HG03135 (cell line): ENCODE measurements around the gene SLC49A4.

ENCODE experiments used
- ATAC-seq: cut with Tn5 transposase; IDR thresholded peaks from one replicate; pipeline ENCODE4 v1.9.1; 2021; ENCODE audit warnings: mild to moderate bottlenecking, moderate library complexity; ENCODE audit not compliant: unreplicated experiment

SLC49A4 gene

DNA sequence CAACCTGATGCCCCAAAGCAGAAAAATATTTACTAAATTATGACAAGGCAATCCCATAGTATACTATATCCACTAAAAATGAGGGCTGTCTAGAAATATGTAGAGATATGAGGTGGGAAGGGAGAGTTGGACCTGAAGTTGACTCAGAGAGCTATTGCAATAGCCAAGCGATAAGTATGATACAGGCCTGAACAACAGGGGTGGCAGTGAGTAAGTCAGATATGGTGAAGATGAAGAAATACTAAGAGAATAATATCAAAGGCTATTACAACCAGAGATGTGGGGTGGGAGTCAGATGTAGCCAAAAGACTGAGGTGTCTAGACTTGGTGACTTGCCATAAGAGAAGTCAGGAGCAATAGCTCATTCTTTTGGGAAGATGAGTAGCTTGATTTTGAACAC lies 10.4 kb upstream of the SLC49A4 start:
- no peak for ATAC-seq

GRCh38 chr3:122785231-122785630 lies 9.6 kb upstream of the SLC49A4 start:
- ATAC-seq, result no peak

DNA sequence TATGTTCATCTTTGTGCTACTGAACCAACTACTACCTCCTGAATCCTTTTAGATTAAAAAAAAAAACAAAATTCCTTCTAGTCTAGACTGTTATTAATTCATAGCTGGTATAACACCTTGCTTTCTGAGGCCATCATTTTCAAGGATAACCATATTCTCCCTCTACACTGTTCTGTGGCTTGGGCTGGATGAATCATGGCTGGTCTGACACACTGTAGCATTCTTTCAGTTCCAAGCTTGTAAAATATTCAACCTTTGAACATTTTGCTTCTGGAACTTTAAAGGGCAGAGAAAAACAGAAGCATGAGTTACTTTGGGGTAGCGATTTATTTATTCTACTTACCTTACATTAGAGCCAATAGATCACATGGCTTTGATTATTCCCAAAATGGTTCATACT lies 8.8 kb upstream of the SLC49A4 start:
- no peak for ATAC-seq

- no peak for ATAC-seq
Measured at GRCh38 chr3:122787872-122788271, 7.0 kb upstream of the SLC49A4 start.

DNA sequence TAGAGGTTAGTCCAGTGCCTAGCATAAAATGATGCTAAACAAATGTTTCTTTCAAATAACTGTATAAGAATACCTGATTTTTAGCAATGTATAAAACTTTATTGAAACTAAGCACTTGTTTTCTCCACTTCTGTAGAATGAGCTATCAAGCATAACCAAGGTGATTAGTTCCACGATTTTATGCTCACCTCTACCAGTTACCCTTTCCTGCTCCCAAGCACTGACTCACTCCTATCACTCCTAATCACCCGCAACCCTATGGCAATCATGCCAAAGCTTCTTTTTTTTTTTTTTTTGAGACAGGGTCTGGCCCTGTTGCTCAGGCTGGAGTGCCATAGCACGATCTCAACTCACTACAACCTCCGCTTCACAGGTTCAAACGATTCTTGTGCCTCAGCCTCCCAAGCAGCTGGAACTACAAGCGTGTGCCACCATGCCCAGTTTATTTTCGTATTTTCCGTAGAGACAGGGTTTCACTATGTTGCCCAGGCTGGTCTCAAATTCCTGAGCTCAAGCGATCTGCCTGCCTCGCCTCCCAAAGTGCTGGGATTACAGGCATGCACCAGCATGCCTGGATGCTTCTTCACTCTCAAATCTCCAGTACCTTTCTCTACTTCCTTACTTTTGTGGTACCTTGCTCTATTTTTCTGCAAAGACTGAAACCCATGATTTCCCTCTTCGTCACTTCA lies 5.1 kb upstream of the SLC49A4 start:
- no peak for ATAC-seq

- peak; percentile 73 for ATAC-seq
Measured at GRCh38 chr3:122793568-122794416, 1.1 kb upstream of the SLC49A4 start, which contains the start of gene HSPBAP1. HSPBAP1 (minus strand) TSS chr3:122793831; CDS start chr3:122793680, 151 bp downstream.

GRCh38 chr3:122794483-122794778 lies 438 bp upstream of the SLC49A4 start:
- no peak for ATAC-seq

GRCh38 chr3:122795674-122796195 lies 866 bp downstream of the SLC49A4 start:
- no peak for ATAC-seq

DNA sequence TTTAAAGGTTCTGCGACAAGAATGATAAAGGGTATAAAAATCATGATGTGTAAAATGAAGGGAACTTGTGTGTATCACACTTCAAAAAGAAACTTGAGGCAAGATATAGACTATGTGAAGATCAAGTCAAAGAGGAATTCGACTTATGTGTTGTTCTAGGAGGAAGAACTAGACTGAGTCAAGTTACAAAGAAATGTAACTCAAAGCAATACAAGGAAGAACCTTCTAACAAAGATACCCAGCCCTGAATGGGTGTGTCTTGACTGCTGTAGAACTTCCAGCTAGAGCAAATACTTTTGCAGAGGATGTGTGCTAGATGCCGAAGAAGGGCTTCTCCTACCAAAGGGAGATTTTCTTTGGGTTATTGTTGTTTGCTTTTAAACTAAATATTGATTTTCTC lies 2.4 kb downstream of the SLC49A4 start:
- ATAC-seq, result no peak

DNA sequence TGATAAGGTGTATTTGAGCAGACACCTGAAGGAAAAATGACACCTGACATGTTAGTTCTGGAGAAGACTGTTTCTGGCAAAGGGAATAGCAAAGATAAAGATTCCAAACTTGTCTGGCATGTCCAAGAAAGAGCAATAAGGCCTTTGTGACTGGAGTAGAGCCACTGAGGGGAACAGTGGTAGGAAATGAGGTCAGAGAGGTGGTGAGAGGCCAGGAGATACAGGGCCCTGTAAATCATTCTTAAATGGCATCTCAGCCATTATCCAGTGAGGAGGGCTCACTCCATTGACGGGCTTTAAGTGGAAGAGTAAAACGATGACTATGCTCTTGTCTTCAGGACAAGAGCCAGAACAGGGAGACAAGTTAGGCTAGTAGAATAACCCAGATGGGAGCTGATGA lies 4.5 kb downstream of the SLC49A4 start:
- ATAC-seq, result no peak

- ATAC-seq, result no peak
Measured at GRCh38 chr3:122800031-122800430, 5.2 kb downstream of the SLC49A4 start.

DNA sequence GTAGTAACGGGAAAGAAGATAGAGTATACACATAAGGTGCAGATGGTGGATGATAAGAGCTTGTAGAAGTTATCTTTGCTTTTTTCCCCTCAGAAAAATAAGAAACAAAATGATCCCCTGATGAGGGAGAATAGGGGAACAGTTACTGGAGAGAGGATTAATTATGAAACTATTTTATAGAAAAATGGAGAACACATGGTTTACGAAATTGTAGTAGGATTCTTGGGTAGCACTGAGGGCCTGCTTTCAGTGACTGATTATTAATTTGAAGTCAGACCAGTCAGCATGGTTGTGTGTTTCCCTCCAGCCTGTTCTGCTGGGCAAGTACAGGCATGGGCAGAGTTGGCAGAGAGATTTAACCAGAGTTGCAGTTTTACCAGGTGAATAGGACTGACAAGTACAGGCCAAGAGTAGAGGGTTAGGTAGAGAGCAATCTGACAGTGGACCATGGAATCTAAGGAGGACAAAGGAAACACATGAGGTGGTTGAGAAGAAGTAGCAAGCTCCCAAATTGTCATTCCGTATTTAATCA lies 5.9 kb downstream of the SLC49A4 start:
- no peak for ATAC-seq

DNA sequence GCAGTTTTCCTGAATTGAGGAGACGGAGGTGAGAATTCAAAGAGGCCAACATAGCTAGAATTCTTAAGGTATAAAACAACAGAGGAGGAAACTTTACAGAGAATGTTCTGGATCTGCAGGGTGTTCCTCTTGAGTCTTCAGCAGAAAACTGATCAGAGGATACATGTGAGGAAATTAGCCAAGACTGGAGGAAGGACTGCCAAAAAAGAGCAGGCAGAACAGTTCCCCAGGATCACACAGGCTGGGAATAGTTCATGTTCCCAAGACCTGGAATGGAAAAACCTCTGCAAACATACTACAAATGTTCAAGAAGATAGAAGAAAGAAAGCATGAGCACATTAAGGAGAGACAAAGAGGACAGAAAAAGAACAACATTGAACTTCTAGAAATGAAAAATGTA lies 7.5 kb downstream of the SLC49A4 start:
- no peak for ATAC-seq

DNA sequence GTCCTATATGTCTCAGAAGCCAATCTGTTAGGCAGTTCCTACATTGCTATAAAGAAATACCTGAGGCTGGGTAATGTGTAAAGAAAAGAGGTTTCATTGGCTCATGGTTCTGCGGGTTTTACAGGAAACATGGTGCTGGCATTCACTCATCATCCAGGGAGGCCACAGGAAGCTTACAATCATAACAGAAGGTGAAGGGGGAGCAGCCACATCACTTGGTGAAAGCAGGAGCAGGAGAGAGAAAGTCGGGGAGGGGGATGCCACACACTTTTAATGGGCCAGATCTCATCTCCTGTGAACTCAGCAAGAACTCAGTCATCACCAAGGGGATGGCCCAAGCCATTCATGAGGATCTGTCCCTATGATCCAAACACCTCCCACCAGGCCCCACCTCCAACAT lies 9.1 kb downstream of the SLC49A4 start:
- no peak for ATAC-seq

GRCh38 chr3:122810734-122811133 lies 15.9 kb downstream of the SLC49A4 start:
- no peak for ATAC-seq

DNA sequence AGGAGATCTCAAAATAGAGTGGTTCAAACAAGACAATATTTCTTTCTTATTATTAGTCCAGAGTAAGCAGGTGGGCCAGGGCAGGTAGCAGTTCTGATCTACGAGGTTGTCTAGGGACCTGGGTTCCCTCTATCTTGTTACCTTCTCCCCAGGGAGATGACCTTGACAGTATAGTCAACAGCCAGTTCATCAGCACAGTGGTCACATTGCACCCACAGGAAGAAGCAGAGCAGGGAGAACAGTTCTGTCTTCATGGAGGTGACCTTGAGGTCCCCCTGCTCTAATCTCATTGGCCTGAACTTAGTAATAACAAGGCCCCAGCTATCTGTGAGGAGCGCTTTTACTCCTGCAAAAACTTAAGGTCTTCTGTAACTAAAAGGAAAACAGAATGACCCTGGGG lies 21.7 kb downstream of the SLC49A4 start:
- no peak for ATAC-seq

GRCh38 chr3:122824465-122825381 lies 29.9 kb downstream of the SLC49A4 start:
- ATAC-seq, result no peak

GRCh38 chr3:122825460-122825859 lies 30.6 kb downstream of the SLC49A4 start:
- ATAC-seq, result no peak

DNA sequence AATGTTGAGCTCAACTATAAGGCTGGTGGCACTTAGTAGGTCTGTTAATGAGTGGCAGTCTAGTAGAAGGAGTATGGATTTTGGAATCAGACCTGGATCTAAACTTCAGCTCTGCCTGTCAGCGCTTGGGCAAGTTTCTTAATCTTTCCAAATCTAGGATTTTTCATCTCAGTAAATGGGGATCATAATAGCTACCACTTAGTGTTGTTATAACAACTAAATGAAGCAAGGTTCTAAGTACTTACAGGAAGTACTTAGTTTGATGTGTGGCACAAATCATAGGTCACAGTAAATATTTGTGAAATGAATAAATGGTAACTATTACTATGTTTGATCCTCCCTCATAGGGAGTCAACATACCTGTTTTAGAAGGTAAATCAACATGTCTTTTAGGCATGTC lies 31.4 kb downstream of the SLC49A4 start:
- no peak for ATAC-seq

DNA sequence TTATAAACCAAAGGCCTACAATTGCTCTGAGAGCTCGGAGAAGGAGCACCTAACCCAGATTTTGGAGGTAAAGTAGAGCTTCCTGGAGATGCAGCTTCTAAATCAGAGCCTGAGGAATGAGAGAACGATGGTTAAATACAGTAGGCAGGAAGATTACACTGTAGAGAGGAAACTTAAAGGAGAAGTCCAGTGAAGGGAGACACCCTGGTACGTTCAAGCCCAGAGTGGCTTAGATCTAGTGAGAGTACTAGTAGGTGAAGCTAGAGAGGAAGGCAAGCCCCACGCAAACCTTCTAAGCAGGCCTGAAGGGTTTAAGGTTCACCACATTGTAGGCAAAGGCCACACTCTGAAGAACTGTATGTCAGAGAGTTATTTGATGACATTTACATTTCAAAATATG lies 33.4 kb downstream of the SLC49A4 start:
- no peak for ATAC-seq

GRCh38 chr3:122835590-122835989 lies 40.7 kb downstream of the SLC49A4 start:
- ATAC-seq, result no peak
